Smooth muscle cell (in vitro differentiated cells): ENCODE results near the gene PACSIN3. TPM values are rescaled to one million over a fixed set of nuclear protein-coding genes. Genes with fewer than 3 reads are reported as not detected.

Experiments
- DNase-seq: peaks from one replicate; lab custom pipeline; 2025; ENCODE audit not compliant: unreplicated experiment; lab: John Stamatoyannopoulos, UW
- H2AFZ ChIP-seq: fragments of 200-600 bp; sonication (generic); 2 replicates; pipeline ENCODE4 v1.6.0; 2016; ENCODE audit warnings: antibody characterized with exemption, low read depth, mild to moderate bottlenecking
- H3F3A ChIP-seq: fragments of 200-600 bp; sonication (generic); 2 replicates; pipeline ENCODE4 v1.6.0; 2017; ENCODE audit warnings: antibody characterized with exemption, low read depth
- H3K27ac ChIP-seq: fragments of 200-600 bp; sonication (generic); 2 replicates; pipeline ENCODE4 v1.5.1; 2016; ENCODE audit warnings: low read depth, mild to moderate bottlenecking
- H3K27me3 ChIP-seq: fragments of 200-600 bp; sonication (generic); 2 replicates; pipeline ENCODE4 v1.6.1; 2016; ENCODE audit warnings: low read depth, mild to moderate bottlenecking
- H3K36me3 ChIP-seq: fragments of 200-600 bp; sonication (generic); 2 replicates; pipeline ENCODE4 v1.5.1; 2016; ENCODE audit warnings: low read depth
- H3K4me1 ChIP-seq: fragments of 200-600 bp; sonication (generic); 2 replicates; pipeline ENCODE4 v1.5.1; 2016; ENCODE audit warnings: low read depth
- H3K4me2 ChIP-seq: fragments of 200-600 bp; sonication (generic); 2 replicates; pipeline ENCODE4 v1.6.0; 2016; ENCODE audit warnings: mild to moderate bottlenecking
- H3K4me3 ChIP-seq: fragments of 200-600 bp; sonication (generic); 2 replicates; pipeline ENCODE4 v1.5.1; 2016; ENCODE audit warnings: mild to moderate bottlenecking
- H3K79me2 ChIP-seq: fragments of 200-600 bp; sonication (generic); 2 replicates; pipeline ENCODE4 v1.6.0; 2016; ENCODE audit warnings: low read depth, mild to moderate bottlenecking
- H3K9ac ChIP-seq: fragments of 200-600 bp; sonication (generic); 2 replicates; pipeline ENCODE4 v1.6.0; 2016; ENCODE audit warnings: low read depth
- H3K9me3 ChIP-seq: fragments of 200-600 bp; sonication (generic); replicated peaks from 2 replicates; pipeline ENCODE4 v1.5.1; 2016; ENCODE audit warnings: low read depth
- H4K20me1 ChIP-seq: fragments of 200-600 bp; sonication (generic); 2 replicates; pipeline ENCODE4 v1.6.0; 2016; ENCODE audit warnings: low read depth
- WGBS: methylation state at CpG from one replicate; pipeline ENCODE4 v1.1.7; 2016; ENCODE audit warnings: low lambda C conversion rate; 5-methylcytosine and 5-hydroxymethylcytosine counted together
- polyA plus RNA-seq: library from polyadenylated mRNA; unstranded; fragments of >200 nt; fragmentation: Nextera tagmentation; extraction: Ambion mirVana; gene quantifications from 2 replicates; pipeline ENCODE4 v1.2.1, GENCODE V29; 2016
- total RNA-seq: library from RNA; depleted of rRNA; stranded (reverse); fragments of >200 nt; gene quantifications from 2 replicates; pipeline ENCODE4 v1.2.3, GENCODE V29; 2014
- TF ChIP-seq, protein P1 (sequence below): fragments of 200-600 bp; sonication (generic); IDR thresholded peaks from 2 replicates; pipeline ENCODE4 v1.5.1; 2017; ENCODE audit warnings: borderline replicate concordance, mild to moderate bottlenecking, antibody characterized with exemption; ENCODE audit not compliant: insufficient read depth, poor library complexity, severe bottlenecking

The PACSIN3 gene
- total and polyA plus RNA-seq, 2 experiments from 2014 or later = 27.3 to 55.7 TPM

DNA sequence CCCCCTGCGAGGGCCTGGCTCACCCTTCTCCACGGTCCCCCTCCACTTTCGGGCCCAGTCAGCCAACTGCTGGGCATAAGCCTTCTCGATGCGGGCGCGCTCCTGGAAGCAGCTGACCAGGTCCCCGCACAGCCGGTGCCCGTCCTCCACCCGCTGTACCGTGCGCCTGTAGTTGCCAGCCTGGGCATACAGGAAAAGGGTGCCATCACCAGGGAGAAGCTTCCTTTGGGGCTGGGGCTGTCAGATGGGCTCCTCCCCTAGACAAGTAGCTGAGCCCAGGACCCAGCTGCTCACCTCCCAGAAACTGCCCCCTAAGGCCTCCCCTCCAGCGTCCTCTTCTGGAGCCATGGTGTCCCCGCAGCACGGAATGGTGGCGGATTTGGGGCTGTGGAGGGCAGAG is 3.9 kb downstream of the PACSIN3 start:
- Histone ChIP-seq H3F3A (peaks cover 14% of the 10 kb centered on the region), H3K79me2 (peaks cover 9% of the 10 kb centered on the region), H3K4me2 (no peak overlapping the region), H3K36me3 (no peaks in the 10 kb centered on the region), H4K20me1 (no peaks in the 10 kb centered on the region), H3K9me3 (no peaks in the 10 kb centered on the region), H3K4me1 (peaks cover 10% of the 10 kb centered on the region), H2AFZ (no peak overlapping the region), H3K27ac (no peak overlapping the region), H3K27me3 (no peaks in the 10 kb centered on the region), H3K9ac (no peak overlapping the region), H3K4me3 (no peak overlapping the region)
- DNase-seq = no peak
- WGBS = 96% methylated on average over 17 of the region's 17 CpGs
- TF ChIP-seq, protein P1, sequence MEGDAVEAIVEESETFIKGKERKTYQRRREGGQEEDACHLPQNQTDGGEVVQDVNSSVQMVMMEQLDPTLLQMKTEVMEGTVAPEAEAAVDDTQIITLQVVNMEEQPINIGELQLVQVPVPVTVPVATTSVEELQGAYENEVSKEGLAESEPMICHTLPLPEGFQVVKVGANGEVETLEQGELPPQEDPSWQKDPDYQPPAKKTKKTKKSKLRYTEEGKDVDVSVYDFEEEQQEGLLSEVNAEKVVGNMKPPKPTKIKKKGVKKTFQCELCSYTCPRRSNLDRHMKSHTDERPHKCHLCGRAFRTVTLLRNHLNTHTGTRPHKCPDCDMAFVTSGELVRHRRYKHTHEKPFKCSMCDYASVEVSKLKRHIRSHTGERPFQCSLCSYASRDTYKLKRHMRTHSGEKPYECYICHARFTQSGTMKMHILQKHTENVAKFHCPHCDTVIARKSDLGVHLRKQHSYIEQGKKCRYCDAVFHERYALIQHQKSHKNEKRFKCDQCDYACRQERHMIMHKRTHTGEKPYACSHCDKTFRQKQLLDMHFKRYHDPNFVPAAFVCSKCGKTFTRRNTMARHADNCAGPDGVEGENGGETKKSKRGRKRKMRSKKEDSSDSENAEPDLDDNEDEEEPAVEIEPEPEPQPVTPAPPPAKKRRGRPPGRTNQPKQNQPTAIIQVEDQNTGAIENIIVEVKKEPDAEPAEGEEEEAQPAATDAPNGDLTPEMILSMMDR = no peak

- Histone ChIP-seq H3K9me3 (no peaks in the 10 kb centered on the region), H2AFZ (no peak overlapping the region), H3K36me3 (no peaks in the 10 kb centered on the region), H3K27me3 (no peaks in the 10 kb centered on the region), H3K9ac (no peak overlapping the region), H3K4me1 (peaks cover 10% of the 10 kb centered on the region), H3F3A (peaks cover 6% of the 10 kb centered on the region), H3K79me2 (peaks cover 11% of the 10 kb centered on the region), H3K4me2 (no peak overlapping the region), H3K27ac (no peak overlapping the region), H3K4me3 (no peak overlapping the region), H4K20me1 (no peaks in the 10 kb centered on the region)
- 84% methylated on average over 6 of the region's 6 CpGs for WGBS
- DNase-seq = no peak
- TF ChIP-seq, protein P1 = no peak
Observed at GRCh38 chr11:47181271-47181670, 5.0 kb downstream of the PACSIN3 start.

- TF ChIP-seq, protein P1 = no peak
- H3K4me2 ChIP-seq = no peak overlapping the region
- H3F3A ChIP-seq = peaks cover 6% of the 10 kb centered on the region
- H2AFZ ChIP-seq = no peak overlapping the region
- no peak for DNase-seq
- H3K4me1 ChIP-seq = peaks cover 12% of the 10 kb centered on the region
- H3K27ac ChIP-seq = no peak overlapping the region
- no peak overlapping the region for H3K9ac ChIP-seq
- H3K36me3 ChIP-seq = no peaks in the 10 kb centered on the region
- peaks cover 22% of the 10 kb centered on the region for H3K79me2 ChIP-seq
- WGBS = 97% methylated on average over 35 of the region's 35 CpGs
- H4K20me1 ChIP-seq = no peaks in the 10 kb centered on the region
- no peaks in the 10 kb centered on the region for H3K9me3 ChIP-seq
- H3K4me3 ChIP-seq = no peak overlapping the region
- no peaks in the 10 kb centered on the region for H3K27me3 ChIP-seq
Observed at GRCh38 chr11:47180006-47180787, 6.0 kb downstream of the PACSIN3 start.

DNA sequence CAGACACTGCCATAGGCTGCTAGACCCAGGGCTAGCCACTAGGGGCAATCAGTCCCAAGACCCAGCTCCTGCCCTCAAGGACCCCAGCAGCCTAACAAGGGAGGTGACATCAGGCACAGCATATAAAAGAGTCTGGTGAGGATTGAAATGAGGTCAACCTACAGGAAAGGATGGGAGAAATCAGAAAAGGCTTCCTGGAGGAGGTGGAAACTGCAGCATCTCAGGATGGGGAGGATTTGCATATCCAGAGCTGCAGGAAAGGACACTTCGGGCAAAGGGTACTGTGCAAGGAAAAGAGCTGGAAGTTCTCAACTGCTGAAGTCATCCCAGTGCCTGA is 6.6 kb downstream of the PACSIN3 start:
- Histone ChIP-seq H3K4me2 (no peak overlapping the region), H3K9ac (no peak overlapping the region), H3F3A (peaks cover 6% of the 10 kb centered on the region), H4K20me1 (no peaks in the 10 kb centered on the region), H3K36me3 (no peaks in the 10 kb centered on the region), H3K4me1 (peaks cover 8% of the 10 kb centered on the region), H3K79me2 (peaks cover 27% of the 10 kb centered on the region), H3K9me3 (no peaks in the 10 kb centered on the region), H3K27ac (no peak overlapping the region), H2AFZ (no peak overlapping the region), H3K27me3 (no peaks in the 10 kb centered on the region), H3K4me3 (no peak overlapping the region)
- TF ChIP-seq, protein P1 = peak; percentile 43
- WGBS = 100% methylated on average over 1 of the region's 1 CpG
- DNase-seq = no peak
